Inflammatory macrophage treated with lipopolysaccharide for 4 hours (primary cell): ENCODE results near the gene BANP.
"Not testable (repeated sequence)": the region's sequence is repeated elsewhere in the genome, so short reads cannot be mapped to it uniquely, and the experiment has no call there.

Experiments used
- DNase-seq: peaks from one replicate; pipeline ENCODE4 v3.0.0-alpha.2; 2020

Gene BANP

GRCh38 chr16:88069397-88070168 lies 118.3 kb downstream of the BANP start:
- no peak for DNase-seq

GRCh38 chr16:88070341-88070740 lies 119.1 kb downstream of the BANP start:
- DNase-seq, result no peak

GRCh38 chr16:88070989-88071625 lies 119.9 kb downstream of the BANP start:
- DNase-seq, result no peak

GRCh38 chr16:88071908-88072307 lies 120.7 kb downstream of the BANP start:
- DNase-seq, result no peak

GRCh38 chr16:88072571-88073001 lies 121.4 kb downstream of the BANP start:
- DNase-seq, result no peak

- DNase-seq, result no peak
Measured at GRCh38 chr16:88073201-88073721, 122.0 kb downstream of the BANP start.

- DNase-seq, result no peak
Measured at GRCh38 chr16:88074041-88074440, 122.8 kb downstream of the BANP start.

- DNase-seq, result no peak
Measured at GRCh38 chr16:88076211-88076931, 125.1 kb downstream of the BANP start.

- DNase-seq, result not testable (repeated sequence)
Measured at GRCh38 chr16:88076932-88077320, 125.7 kb downstream of the BANP start.

GRCh38 chr16:88077328-88078108 lies 126.3 kb downstream of the BANP start:
- no peak for DNase-seq

GRCh38 chr16:88078111-88078775 lies 127.0 kb downstream of the BANP start:
- DNase-seq, result no peak

GRCh38 chr16:88083582-88083981 lies 132.3 kb downstream of the BANP start:
- DNase-seq, result no peak

- DNase-seq, result no peak
Measured at GRCh38 chr16:88084881-88085280, 133.6 kb downstream of the BANP start.

GRCh38 chr16:88086571-88087516 lies 135.6 kb downstream of the BANP start:
- DNase-seq, result no peak

- DNase-seq, result no peak
Measured at GRCh38 chr16:88087517-88087877, 136.3 kb downstream of the BANP start.

GRCh38 chr16:88088161-88088581 lies 136.9 kb downstream of the BANP start:
- peak; percentile 19 for DNase-seq

- DNase-seq, result not testable (repeated sequence)
Measured at GRCh38 chr16:88088611-88089010, 137.4 kb downstream of the BANP start.

- not testable (repeated sequence) for DNase-seq
Measured at GRCh38 chr16:88089071-88089470, 137.8 kb downstream of the BANP start.

- peak; percentile 55 for DNase-seq
Measured at GRCh38 chr16:88089632-88090376, 138.6 kb downstream of the BANP start.
